Measurements from ENCODE around the gene RARRES2.

RARRES2 gene

GRCh38 chr7:150361402-150361801 lies 20.0 kb upstream of the RARRES2 start:
- no peak for DNase-seq

GRCh38 chr7:150360363-150361058 lies 19.1 kb upstream of the RARRES2 start:
- DNase-seq: no peak

- DNase-seq: no peak
These were observed 18.4 kb upstream of the RARRES2 start for GRCh38 chr7:150359622-150360362.

GRCh38 chr7:150358988-150359621 lies 17.7 kb upstream of the RARRES2 start:
- no peak for DNase-seq

- no peak for DNase-seq
These were observed 17.0 kb upstream of the RARRES2 start for GRCh38 chr7:150358433-150358832.

GRCh38 chr7:150357771-150358427 lies 16.5 kb upstream of the RARRES2 start:
- DNase-seq: no peak

- DNase-seq: peak; percentile 93
These were observed 15.8 kb upstream of the RARRES2 start for GRCh38 chr7:150357270-150357669.

- DNase-seq: peak; percentile 2
These were observed 15.0 kb upstream of the RARRES2 start for GRCh38 chr7:150356265-150356897.

GRCh38 chr7:150355666-150356059 lies 14.2 kb upstream of the RARRES2 start:
- DNase-seq: no peak

- DNase-seq: no peak
These were observed 10.3 kb upstream of the RARRES2 start for GRCh38 chr7:150351587-150352194.

GRCh38 chr7:150346922-150347321 lies 5.5 kb upstream of the RARRES2 start:
- no peak for DNase-seq

- DNase-seq: no peak
These were observed 3.6 kb upstream of the RARRES2 start for GRCh38 chr7:150345012-150345411.

- DNase-seq: no peak
These were observed 2.9 kb upstream of the RARRES2 start for GRCh38 chr7:150344299-150344698.

- DNase-seq: no peak
These were observed 1.8 kb upstream of the RARRES2 start for GRCh38 chr7:150343225-150343624.

GRCh38 chr7:150342121-150342408 lies 636 bp upstream of the RARRES2 start:
- DNase-seq: no peak

GRCh38 chr7:150340875-150341262 lies 560 bp downstream of the RARRES2 start:
- DNase-seq: no peak

- DNase-seq: no peak
These were observed 1.2 kb downstream of the RARRES2 start for GRCh38 chr7:150340024-150340749.

GRCh38 chr7:150339409-150339809 lies 2.0 kb downstream of the RARRES2 start:
- DNase-seq: no peak

GRCh38 chr7:150338166-150338829 lies 3.1 kb downstream of the RARRES2 start:
- no peak for DNase-seq

GRCh38 chr7:150337659-150338081 lies 3.8 kb downstream of the RARRES2 start:
- DNase-seq: no peak

- DNase-seq: no peak
These were observed 4.2 kb downstream of the RARRES2 start for GRCh38 chr7:150337179-150337578.

- no peak for DNase-seq
These were observed 4.7 kb downstream of the RARRES2 start for GRCh38 chr7:150336746-150337145.
